K562 (cell line): ENCODE data around the gene RAD54L. TPM values are rescaled to one million over a fixed set of nuclear protein-coding genes. Genes with fewer than 3 reads are reported as not detected.

Experiments used
- CREB3 ChIP-seq: fragments of 450-650 bp; conservative IDR thresholded peaks from 2 replicates; pipeline ENCODE4 v1.6.1; 2016; ENCODE audit warnings: missing genetic modification characterization, low read depth, mild to moderate bottlenecking, missing compliant biosample characterization, moderate library complexity
- PHF20 ChIP-seq: fragments of 450-650 bp; IDR thresholded peaks from 2 replicates; pipeline ENCODE4 v1.6.1; 2018; ENCODE audit not compliant: partially characterized antibody
- RFX7 ChIP-seq: fragments of 250-450 bp; sonication (Bioruptor Pico); IDR thresholded peaks from 2 replicates; pipeline ENCODE4 v1.5.1; 2021; ENCODE audit warnings: mild to moderate bottlenecking
- SMARCE1 ChIP-seq: fragments of 450-650 bp; IDR thresholded peaks from 2 replicates; pipeline ENCODE4 v1.7.1; 2016; ENCODE audit warnings: mild to moderate bottlenecking
- ZC3H8 ChIP-seq: fragments of 450-650 bp; IDR thresholded peaks from 2 replicates; pipeline ENCODE4 v1.6.1; 2017
- ZEB2 ChIP-seq: fragments of 450-650 bp; IDR thresholded peaks from 2 replicates; pipeline ENCODE4 v1.6.1; 2016
- ZNF318 ChIP-seq, 2 experiments: fragments of 450-650 bp; IDR thresholded peaks; 2 replicates each; pipeline ENCODE4 v1.6.1; 2016; ENCODE audit warnings: mild to moderate bottlenecking in 2 of 2, borderline replicate concordance in 1 of 2, low read depth in 1 of 2, moderate library complexity in 1 of 2
- polyA plus RNA-seq, 8 experiments: library from polyadenylated mRNA; depleted of rRNA in 4 of 8; stranded (reverse) in 5 of 8; unstranded in 3 of 8; fragments of >200 nt; fragmentation: Nextera tagmentation in 2 of 8; fragmentation: Illumina TruSeq in 1 of 8; extraction: Ambion mirVana in 2 of 8; extraction: Trizol in 1 of 8; gene quantifications; 2 replicates each; pipeline versions ENCODE4 v1.2.1 to v1.2.3, GENCODE V29; 2011 to 2014; ENCODE audit warnings: inconsistent platforms in 1 of 8, missing spikeins in 1 of 8
- total RNA-seq, 7 experiments: library from RNA; depleted of rRNA in 6 of 7; stranded (reverse); fragments of >200 nt in 6 of 7; fragmentation: Illumina TruSeq in 2 of 7; extraction: Trizol in 2 of 7; gene quantifications; 2 replicates each; pipeline versions ENCODE4 v1.2.1 to v1.2.3, GENCODE V29; 2011 to 2021; ENCODE audit warnings: low replicate concordance in 1 of 7
- TF ChIP-seq, protein P1 (sequence below): sonication (generic); formaldehyde crosslinking; IDR thresholded peaks from 2 replicates; pipeline ENCODE4 v1.8.0; 2022; ENCODE audit warnings: mild to moderate bottlenecking, missing genetic modification reagents, borderline replicate concordance
- TF ChIP-seq, protein P2 (sequence below), 2 experiments: IDR thresholded peaks; 2 replicates each; pipeline ENCODE4 v1.6.1; 2011; ENCODE audit warnings: borderline replicate concordance in 1 of 2, control low read depth in 1 of 2, low read depth in 1 of 2, low read length in 1 of 2, mild to moderate bottlenecking in 1 of 2, mixed read lengths in 1 of 2, moderate library complexity in 1 of 2; ENCODE audit not compliant: insufficient read depth in 1 of 2, insufficient read length in 1 of 2, poor library complexity in 1 of 2, severe bottlenecking in 1 of 2; ENCODE audit errors: extremely low read depth in 1 of 2

RAD54L gene
- total and polyA plus RNA-seq, 9 of the 15 experiments (the other 6 are each of a cell fraction or from before 2014, with no cell fraction given): 17.9 to 92.3 (median 37.5) TPM

- TF ChIP-seq ZNF318 (IDR thresholded peaks at IDR 0.05; ENCODE audit: borderline replicate concordance in 1 of 2, low read depth in 1 of 2) (0 out of 4 replicates have a peak, but pooled peaks of 1 of the 2 experiments have one; percentile 35), SMARCE1 (peak; percentile 74; the same call in 1 of the 2 replicates), ZEB2 (peak; percentile 63; the same call in 1 of the 2 replicates), ZC3H8 (no peak), PHF20 (peak; percentile 29), CREB3 (peak; percentile 59), RFX7 (no peak)
- TF ChIP-seq, protein P1, sequence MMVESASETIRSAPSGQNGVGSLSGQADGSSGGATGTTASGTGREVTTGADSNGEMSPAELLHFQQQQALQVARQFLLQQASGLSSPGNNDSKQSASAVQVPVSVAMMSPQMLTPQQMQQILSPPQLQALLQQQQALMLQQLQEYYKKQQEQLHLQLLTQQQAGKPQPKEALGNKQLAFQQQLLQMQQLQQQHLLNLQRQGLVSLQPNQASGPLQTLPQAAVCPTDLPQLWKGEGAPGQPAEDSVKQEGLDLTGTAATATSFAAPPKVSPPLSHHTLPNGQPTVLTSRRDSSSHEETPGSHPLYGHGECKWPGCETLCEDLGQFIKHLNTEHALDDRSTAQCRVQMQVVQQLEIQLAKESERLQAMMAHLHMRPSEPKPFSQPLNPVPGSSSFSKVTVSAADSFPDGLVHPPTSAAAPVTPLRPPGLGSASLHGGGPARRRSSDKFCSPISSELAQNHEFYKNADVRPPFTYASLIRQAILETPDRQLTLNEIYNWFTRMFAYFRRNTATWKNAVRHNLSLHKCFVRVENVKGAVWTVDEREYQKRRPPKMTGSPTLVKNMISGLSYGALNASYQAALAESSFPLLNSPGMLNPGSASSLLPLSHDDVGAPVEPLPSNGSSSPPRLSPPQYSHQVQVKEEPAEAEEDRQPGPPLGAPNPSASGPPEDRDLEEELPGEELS (CRISPR knock-in tag): 0 out of 2 replicates have a peak, but pooled peaks have one; percentile 67
- TF ChIP-seq, protein P2, sequence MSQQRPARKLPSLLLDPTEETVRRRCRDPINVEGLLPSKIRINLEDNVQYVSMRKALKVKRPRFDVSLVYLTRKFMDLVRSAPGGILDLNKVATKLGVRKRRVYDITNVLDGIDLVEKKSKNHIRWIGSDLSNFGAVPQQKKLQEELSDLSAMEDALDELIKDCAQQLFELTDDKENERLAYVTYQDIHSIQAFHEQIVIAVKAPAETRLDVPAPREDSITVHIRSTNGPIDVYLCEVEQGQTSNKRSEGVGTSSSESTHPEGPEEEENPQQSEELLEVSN (IDR thresholded peaks at IDR 0.05; ENCODE audit: borderline replicate concordance in 1 of 2, extremely low read depth in 1 of 2, insufficient read depth in 1 of 2, insufficient read length in 1 of 2, low read depth in 1 of 2, low read length in 1 of 2, poor library complexity in 1 of 2, severe bottlenecking in 1 of 2): peak; percentile 57 to 68
These were observed 771 bp upstream of the RAD54L start (continued) for GRCh38 chr1:46246548-46247435.
